A549 (cell line): ENCODE measurements around the gene AKR1C1.

Experiments used
- CTCF ChIP-seq: fragments of >200 bp; sonication (Bioruptor Twin); formaldehyde crosslinking; IDR thresholded peaks from 3 replicates; pipeline ENCODE4 v1.5.1; 2016
- MAX ChIP-seq: IDR thresholded peaks from 2 replicates; pipeline ENCODE4 v1.6.1; 2012
- REST ChIP-seq: fragments of 200-600 bp; sonication (generic); IDR thresholded peaks from 2 replicates; pipeline ENCODE4 v1.6.1; 2016; ENCODE audit warnings: antibody characterized with exemption, mild to moderate bottlenecking, moderate library complexity

GRCh38 chr10:4914213-4914850 is 48.9 kb upstream of the AKR1C1 start:
- no peak for TF ChIP-seq CTCF
- TF ChIP-seq MAX = no peak
- TF ChIP-seq REST = no peak
